Measurements from ENCODE around the gene TNNT2.

DNA sequence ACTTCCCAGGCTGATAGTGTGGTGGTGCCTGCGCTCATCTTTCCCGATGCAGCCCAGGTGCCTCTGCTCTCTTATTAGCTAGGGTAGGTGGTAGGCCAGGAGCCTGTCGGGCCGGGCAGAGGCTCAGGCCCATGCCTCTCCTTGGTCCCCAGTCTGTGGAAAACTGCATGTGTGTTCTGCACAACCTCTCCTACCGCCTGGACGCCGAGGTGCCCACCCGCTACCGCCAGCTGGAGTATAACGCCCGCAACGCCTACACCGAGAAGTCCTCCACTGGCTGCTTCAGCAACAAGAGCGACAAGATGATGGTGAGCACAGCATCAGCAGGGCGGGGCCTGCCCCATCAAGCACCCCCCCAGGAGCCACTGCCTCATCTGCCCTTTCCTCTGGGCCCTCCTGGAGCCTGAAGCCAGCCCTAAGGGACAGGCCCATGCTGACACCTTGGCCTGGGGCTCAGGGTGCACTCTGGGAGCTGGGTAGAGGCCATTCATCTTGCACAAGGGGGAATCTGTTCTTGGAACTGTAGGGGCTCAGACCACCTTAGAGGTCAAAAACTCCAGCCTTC, 55.6 kb downstream of the TNNT2 start:
- TF ChIP-seq, protein P1, sequence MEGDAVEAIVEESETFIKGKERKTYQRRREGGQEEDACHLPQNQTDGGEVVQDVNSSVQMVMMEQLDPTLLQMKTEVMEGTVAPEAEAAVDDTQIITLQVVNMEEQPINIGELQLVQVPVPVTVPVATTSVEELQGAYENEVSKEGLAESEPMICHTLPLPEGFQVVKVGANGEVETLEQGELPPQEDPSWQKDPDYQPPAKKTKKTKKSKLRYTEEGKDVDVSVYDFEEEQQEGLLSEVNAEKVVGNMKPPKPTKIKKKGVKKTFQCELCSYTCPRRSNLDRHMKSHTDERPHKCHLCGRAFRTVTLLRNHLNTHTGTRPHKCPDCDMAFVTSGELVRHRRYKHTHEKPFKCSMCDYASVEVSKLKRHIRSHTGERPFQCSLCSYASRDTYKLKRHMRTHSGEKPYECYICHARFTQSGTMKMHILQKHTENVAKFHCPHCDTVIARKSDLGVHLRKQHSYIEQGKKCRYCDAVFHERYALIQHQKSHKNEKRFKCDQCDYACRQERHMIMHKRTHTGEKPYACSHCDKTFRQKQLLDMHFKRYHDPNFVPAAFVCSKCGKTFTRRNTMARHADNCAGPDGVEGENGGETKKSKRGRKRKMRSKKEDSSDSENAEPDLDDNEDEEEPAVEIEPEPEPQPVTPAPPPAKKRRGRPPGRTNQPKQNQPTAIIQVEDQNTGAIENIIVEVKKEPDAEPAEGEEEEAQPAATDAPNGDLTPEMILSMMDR (conservative IDR thresholded peaks at IDR 0.05; ENCODE audit: low read length), result no peak
- TF ChIP-seq EZH2phosphoT487 (IDR thresholded peaks at IDR 0.05; ENCODE audit: borderline replicate concordance, low read depth, low read length), result no peak
